Measurements from ENCODE around the gene ADORA3.

- TF ChIP-seq CTCF (conservative IDR thresholded peaks at IDR 0.05; ENCODE audit: low read depth, low read length) (no peak), EZH2 (IDR thresholded peaks at IDR 0.05; ENCODE audit: borderline replicate concordance, low read depth, low read length, poor library complexity, severe bottlenecking) (no peak)
Observed at GRCh38 chr1:111461765-111462164, 41.7 kb downstream of the ADORA3 start.
